HepG2 (cell line): ENCODE data around the gene TOB1. TPM values are rescaled to one million over a fixed set of nuclear protein-coding genes. Genes with fewer than 3 reads are reported as not detected.

ENCODE experiments used
- ARNT ChIP-seq: fragments of 450-650 bp; IDR thresholded peaks from 2 replicates; pipeline ENCODE4 v1.6.1; 2017
- CBFB ChIP-seq: sonication (generic); formaldehyde crosslinking; IDR thresholded peaks from 2 replicates; pipeline ENCODE4 v1.4.0; 2020; ENCODE audit warnings: missing genetic modification reagents
- CC2D1A ChIP-seq: sonication (generic); formaldehyde crosslinking; IDR thresholded peaks from 2 replicates; pipeline ENCODE4 v1.8.1; 2023; ENCODE audit warnings: mild to moderate bottlenecking, missing genetic modification reagents
- GATAD1 ChIP-seq: IDR thresholded peaks from 2 replicates; pipeline ENCODE4 v1.6.1; 2016; ENCODE audit warnings: missing genetic modification reagents, missing compliant biosample characterization
- GFI1 ChIP-seq: sonication (generic); formaldehyde crosslinking; IDR thresholded peaks from 2 replicates; pipeline ENCODE4 v1.5.0; 2020; ENCODE audit warnings: missing genetic modification reagents, mild to moderate bottlenecking, borderline replicate concordance
- HES4 ChIP-seq: sonication (generic); formaldehyde crosslinking; IDR thresholded peaks from 2 replicates; pipeline ENCODE4 v1.9.0; 2021; ENCODE audit warnings: mild to moderate bottlenecking, missing genetic modification reagents, borderline replicate concordance
- HMG20B ChIP-seq: conservative IDR thresholded peaks from 2 replicates; pipeline ENCODE4 v1.6.1; 2016; ENCODE audit warnings: missing genetic modification reagents, missing compliant biosample characterization
- IRX3 ChIP-seq: sonication (generic); formaldehyde crosslinking; IDR thresholded peaks from 2 replicates; pipeline ENCODE4 v1.8.1; 2023; ENCODE audit warnings: mild to moderate bottlenecking, low read depth, missing genetic modification reagents, borderline replicate concordance
- ISL2 ChIP-seq: sonication (generic); formaldehyde crosslinking; IDR thresholded peaks from 2 replicates; pipeline ENCODE4 v1.5.0; 2020; ENCODE audit warnings: missing genetic modification reagents
- KAT8 ChIP-seq: IDR thresholded peaks from 2 replicates; pipeline ENCODE4 v1.6.1; 2016; ENCODE audit warnings: missing genetic modification reagents, missing compliant biosample characterization
- RXRB ChIP-seq: IDR thresholded peaks from 2 replicates; pipeline ENCODE4 v1.6.1; 2016; ENCODE audit warnings: borderline replicate concordance, missing genetic modification reagents, missing compliant biosample characterization
- YY1 ChIP-seq: IDR thresholded peaks from 2 replicates; pipeline ENCODE4 v1.6.1; 2011; ENCODE audit warnings: low read length, low read depth, moderate library complexity, mild to moderate bottlenecking; ENCODE audit not compliant: insufficient read depth, insufficient replicate concordance
- ZNF552 ChIP-seq: sonication (generic); formaldehyde crosslinking; IDR thresholded peaks from 2 replicates; pipeline ENCODE4 v1.9.0; 2022; ENCODE audit warnings: missing genetic modification reagents, mild to moderate bottlenecking, borderline replicate concordance
- ZNF577 ChIP-seq: sonication (generic); formaldehyde crosslinking; IDR thresholded peaks from 2 replicates; pipeline ENCODE4 v1.4.0; 2020; ENCODE audit warnings: mild to moderate bottlenecking, low read depth, missing genetic modification reagents, borderline replicate concordance
- ZNF615 ChIP-seq: sonication (generic); formaldehyde crosslinking; IDR thresholded peaks from 2 replicates; pipeline ENCODE4 v1.5.0; 2020; ENCODE audit warnings: mild to moderate bottlenecking, missing genetic modification reagents, borderline replicate concordance
- ZNF629 ChIP-seq: sonication (generic); formaldehyde crosslinking; conservative IDR thresholded peaks from 2 replicates; pipeline ENCODE4 v1.5.0; 2020; ENCODE audit warnings: missing genetic modification reagents
- ZNF839 ChIP-seq: sonication (generic); formaldehyde crosslinking; IDR thresholded peaks from 2 replicates; pipeline ENCODE4 v1.4.0; 2020; ENCODE audit warnings: missing genetic modification reagents, mild to moderate bottlenecking, borderline replicate concordance
- polyA plus RNA-seq, 8 experiments: library from polyadenylated mRNA; depleted of rRNA in 3 of 8; stranded (reverse) in 7 of 8; unstranded in 1 of 8; fragments of >200 nt; fragmentation: Illumina TruSeq in 4 of 8; extraction: Trizol in 4 of 8; gene quantifications; 2 replicates each; pipeline versions ENCODE4 v1.2.1 to v1.2.3, GENCODE V29; 2011 to 2016; ENCODE audit warnings: low read depth in 4 of 8, missing spikeins in 1 of 8, mixed read lengths in 1 of 8; ENCODE audit not compliant: insufficient read depth in 1 of 8
- total RNA-seq, 5 experiments: library from RNA; depleted of rRNA; stranded (reverse); fragments of >200 nt; fragmentation: Illumina TruSeq; extraction: Trizol; gene quantifications; 2 replicates each; pipeline ENCODE4 v1.2.3, GENCODE V29; 2016; ENCODE audit warnings: low read depth in 1 of 5
- TF ChIP-seq, protein P1 (sequence below): sonication (generic); formaldehyde crosslinking; IDR thresholded peaks from 2 replicates; pipeline ENCODE4 v1.8.1; 2023; ENCODE audit warnings: mild to moderate bottlenecking, moderate library complexity, missing genetic modification reagents
- TF ChIP-seq, protein P2 (sequence below): sonication (generic); formaldehyde crosslinking; IDR thresholded peaks from 2 replicates; pipeline ENCODE4 v1.5.1; 2020; ENCODE audit warnings: mild to moderate bottlenecking, moderate library complexity, missing genetic modification reagents
- TF ChIP-seq, protein P3 (sequence below): sonication (generic); formaldehyde crosslinking; IDR thresholded peaks from 2 replicates; pipeline ENCODE4 v1.8.1; 2023; ENCODE audit warnings: mild to moderate bottlenecking, missing genetic modification reagents, borderline replicate concordance
- TF ChIP-seq, protein P4 (sequence below): IDR thresholded peaks from 2 replicates; pipeline ENCODE4 v1.6.1; 2016; ENCODE audit warnings: missing genetic modification reagents, missing compliant biosample characterization
- TF ChIP-seq, protein P5 (sequence below): sonication (generic); formaldehyde crosslinking; IDR thresholded peaks from 2 replicates; pipeline ENCODE4 v1.4.0; 2020; ENCODE audit warnings: missing genetic modification reagents, borderline replicate concordance

Gene TOB1
- total and polyA plus RNA-seq, 2 of the 13 experiments (the other 11 are each of a cell fraction or from before 2014, with no cell fraction given): 21.9 to 57.7 TPM

DNA sequence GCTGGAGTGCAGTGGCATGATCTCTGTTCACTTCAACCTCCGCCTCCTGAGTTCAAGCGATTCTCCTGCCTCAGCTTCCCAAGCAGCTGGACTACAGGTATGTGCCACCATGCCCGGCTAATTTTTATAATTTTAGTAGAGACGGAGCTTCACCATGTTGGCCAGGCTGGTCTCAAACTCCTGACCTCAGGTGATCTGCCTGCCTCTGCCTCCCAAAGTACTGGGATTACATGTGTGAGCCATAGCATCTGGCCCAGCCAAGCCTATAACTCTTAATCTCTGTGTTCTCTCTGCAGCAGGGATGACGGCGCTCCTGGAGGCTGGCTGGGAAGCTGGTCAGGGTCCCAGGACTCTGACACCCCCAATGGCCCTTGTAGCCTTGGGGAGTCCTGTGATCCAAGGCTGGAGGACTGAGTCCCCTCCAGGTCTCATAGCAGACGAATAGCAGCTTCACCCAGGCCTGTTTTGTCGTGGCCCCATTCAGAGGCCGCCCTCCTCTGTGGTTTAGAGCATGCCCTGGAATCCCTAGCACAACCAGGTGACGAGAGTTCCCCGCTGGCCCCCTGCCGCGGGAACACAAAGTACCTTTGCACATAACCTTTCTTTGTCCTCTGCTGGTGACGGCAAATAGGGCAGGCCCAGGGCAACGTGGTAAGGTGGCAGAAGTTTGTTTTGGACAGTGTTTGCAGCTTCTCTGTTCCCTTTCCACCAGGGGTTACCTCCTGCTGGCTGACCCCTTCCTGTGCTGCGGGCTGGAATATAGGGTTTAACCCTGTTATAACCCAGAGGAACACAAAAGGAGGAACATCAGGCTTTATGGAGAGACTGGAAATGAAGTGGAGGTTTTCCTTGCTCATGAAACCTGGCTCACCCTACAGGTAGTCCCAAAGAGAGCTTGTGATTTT lies 43.0 kb upstream of the TOB1 start (continued):
- TF ChIP-seq ZNF552 (peak; percentile 46; the same call in 1 of the 2 replicates), CBFB (CRISPR knock-in tag) (peak; percentile 76), HMG20B (peak; percentile 80), CC2D1A (CRISPR knock-in tag) (no peak), GATAD1 (CRISPR knock-in tag) (peak; percentile 59), ARNT (no peak), ZNF629 (peak; percentile 38; the same call in 1 of the 2 replicates), ZNF577 (no peak), IRX3 (no peak), HES4 (peak; percentile 72; the same call in 1 of the 2 replicates), ISL2 (CRISPR knock-in tag) (peak; percentile 58; the same call in 1 of the 2 replicates), YY1 (peak; percentile 63), RXRB (CRISPR knock-in tag) (peak; percentile 92), ZNF615 (CRISPR knock-in tag) (no peak), KAT8 (CRISPR knock-in tag) (peak; percentile 74), ZNF839 (0 out of 2 replicates have a peak, but pooled peaks have one; percentile 44), GFI1 (CRISPR knock-in tag) (no peak; the same call in 1 of the 2 replicates)
- TF ChIP-seq, protein P1, sequence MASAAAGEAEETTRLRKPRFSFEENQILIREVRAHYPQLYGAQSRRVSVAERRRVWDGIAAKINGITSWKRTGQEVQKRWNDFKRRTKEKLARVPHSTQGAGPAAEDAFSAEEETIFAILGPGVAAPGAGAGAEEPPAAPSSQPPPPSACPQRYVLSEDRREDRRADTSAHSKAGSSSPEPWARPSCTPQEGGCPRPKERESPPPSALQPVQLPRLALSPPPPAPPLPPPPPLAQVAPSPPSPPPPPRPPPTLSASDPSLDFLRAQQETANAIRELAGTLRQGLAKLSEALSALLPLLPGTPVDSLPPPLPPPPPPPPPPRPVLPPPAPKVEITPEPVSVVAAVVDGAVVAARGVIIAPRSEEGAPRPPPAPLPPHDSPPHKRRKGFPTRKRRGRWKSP (CRISPR knock-in tag): peak; percentile 78
- TF ChIP-seq, protein P2, sequence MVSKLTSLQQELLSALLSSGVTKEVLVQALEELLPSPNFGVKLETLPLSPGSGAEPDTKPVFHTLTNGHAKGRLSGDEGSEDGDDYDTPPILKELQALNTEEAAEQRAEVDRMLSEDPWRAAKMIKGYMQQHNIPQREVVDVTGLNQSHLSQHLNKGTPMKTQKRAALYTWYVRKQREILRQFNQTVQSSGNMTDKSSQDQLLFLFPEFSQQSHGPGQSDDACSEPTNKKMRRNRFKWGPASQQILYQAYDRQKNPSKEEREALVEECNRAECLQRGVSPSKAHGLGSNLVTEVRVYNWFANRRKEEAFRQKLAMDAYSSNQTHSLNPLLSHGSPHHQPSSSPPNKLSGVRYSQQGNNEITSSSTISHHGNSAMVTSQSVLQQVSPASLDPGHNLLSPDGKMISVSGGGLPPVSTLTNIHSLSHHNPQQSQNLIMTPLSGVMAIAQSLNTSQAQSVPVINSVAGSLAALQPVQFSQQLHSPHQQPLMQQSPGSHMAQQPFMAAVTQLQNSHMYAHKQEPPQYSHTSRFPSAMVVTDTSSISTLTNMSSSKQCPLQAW (CRISPR knock-in tag): no peak
- TF ChIP-seq, protein P3, sequence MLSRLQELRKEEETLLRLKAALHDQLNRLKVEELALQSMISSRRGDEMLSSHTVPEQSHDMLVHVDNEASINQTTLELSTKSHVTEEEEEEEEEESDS: 0 out of 2 replicates have a peak, but pooled peaks have one; percentile 75
- TF ChIP-seq, protein P4, sequence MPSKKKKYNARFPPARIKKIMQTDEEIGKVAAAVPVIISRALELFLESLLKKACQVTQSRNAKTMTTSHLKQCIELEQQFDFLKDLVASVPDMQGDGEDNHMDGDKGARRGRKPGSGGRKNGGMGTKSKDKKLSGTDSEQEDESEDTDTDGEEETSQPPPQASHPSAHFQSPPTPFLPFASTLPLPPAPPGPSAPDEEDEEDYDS: peak; percentile 88
- TF ChIP-seq, protein P5, sequence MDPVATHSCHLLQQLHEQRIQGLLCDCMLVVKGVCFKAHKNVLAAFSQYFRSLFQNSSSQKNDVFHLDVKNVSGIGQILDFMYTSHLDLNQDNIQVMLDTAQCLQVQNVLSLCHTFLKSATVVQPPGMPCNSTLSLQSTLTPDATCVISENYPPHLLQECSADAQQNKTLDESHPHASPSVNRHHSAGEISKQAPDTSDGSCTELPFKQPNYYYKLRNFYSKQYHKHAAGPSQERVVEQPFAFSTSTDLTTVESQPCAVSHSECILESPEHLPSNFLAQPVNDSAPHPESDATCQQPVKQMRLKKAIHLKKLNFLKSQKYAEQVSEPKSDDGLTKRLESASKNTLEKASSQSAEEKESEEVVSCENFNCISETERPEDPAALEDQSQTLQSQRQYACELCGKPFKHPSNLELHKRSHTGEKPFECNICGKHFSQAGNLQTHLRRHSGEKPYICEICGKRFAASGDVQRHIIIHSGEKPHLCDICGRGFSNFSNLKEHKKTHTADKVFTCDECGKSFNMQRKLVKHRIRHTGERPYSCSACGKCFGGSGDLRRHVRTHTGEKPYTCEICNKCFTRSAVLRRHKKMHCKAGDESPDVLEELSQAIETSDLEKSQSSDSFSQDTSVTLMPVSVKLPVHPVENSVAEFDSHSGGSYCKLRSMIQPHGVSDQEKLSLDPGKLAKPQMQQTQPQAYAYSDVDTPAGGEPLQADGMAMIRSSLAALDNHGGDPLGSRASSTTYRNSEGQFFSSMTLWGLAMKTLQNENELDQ (CRISPR knock-in tag): peak; percentile 81; the same call in 1 of the 2 replicates
